CD8-positive, alpha-beta memory T cell (primary cell): ENCODE data around the gene E2F2. TPM values are rescaled to one million over a fixed set of nuclear protein-coding genes. Genes with fewer than 3 reads are reported as not detected.
A peak's percentile ranks its signal among the peaks of the same experiment; 100 is the strongest.

Experiments
- CTCF ChIA-PET: fragments of 350-600 bp; sonication (Branson Sonifier 250); formaldehyde crosslinking; loops from one replicate; lab custom pipeline; 2021; ENCODE audit warnings: antibody characterized with exemption; lab: Charles Lee
- POLR2A ChIA-PET: fragments of 350-600 bp; sonication (Branson Sonifier 250); formaldehyde crosslinking; loops from one replicate; lab custom pipeline; 2021; ENCODE audit warnings: antibody characterized with exemption; lab: Charles Lee
- DNase-seq, 5 donors: peaks; one replicate each; pipeline versions ENCODE4 v3.0.0 to v3.0.0-alpha.2; 2020 to 2022; ENCODE audit warnings: mixed read lengths in 1 of 5
- H3K27ac ChIP-seq: one replicate; pipeline ENCODE4 v1.7.0; 2013; ENCODE audit warnings: low read depth, mild to moderate bottlenecking, low read length, moderate library complexity
- H3K27me3 ChIP-seq: 2 replicates; pipeline ENCODE4 v1.7.0; 2013; ENCODE audit warnings: low read length, mild to moderate bottlenecking; ENCODE audit not compliant: insufficient read depth, poor library complexity, severe bottlenecking
- H3K36me3 ChIP-seq: 2 replicates; pipeline ENCODE4 v1.7.0; 2013; ENCODE audit warnings: mild to moderate bottlenecking, low read length, moderate library complexity; ENCODE audit not compliant: insufficient read depth
- H3K4me1 ChIP-seq: 2 replicates; pipeline ENCODE4 v1.7.0; 2013; ENCODE audit warnings: mild to moderate bottlenecking, low read length, moderate library complexity; ENCODE audit not compliant: insufficient read depth
- H3K4me3 ChIP-seq: 2 replicates; pipeline ENCODE4 v1.7.0; 2013; ENCODE audit warnings: mild to moderate bottlenecking, low read length
- H3K9me3 ChIP-seq: 2 replicates; pipeline ENCODE4 v1.7.0; 2013; ENCODE audit warnings: mild to moderate bottlenecking, low read length
- H3K27ac Mint-ChIP-seq, 8 donors: one replicate each; pipeline ENCODE4 v1.8.0; 2020 to 2021; ENCODE audit warnings: mixed read lengths in 8 of 8, mild to moderate bottlenecking in 6 of 8, inconsistent platforms in 3 of 8, moderate library complexity in 3 of 8
- H3K27me3 Mint-ChIP-seq, 2 donors: one replicate each; pipeline ENCODE4 v1.8.0; 2020 to 2021; ENCODE audit warnings: mixed read lengths in 2 of 2, mild to moderate bottlenecking in 1 of 2, moderate library complexity in 1 of 2
- H3K36me3 Mint-ChIP-seq, 3 donors: one replicate each; pipeline ENCODE4 v1.8.0; 2020 to 2021; ENCODE audit warnings: mixed read lengths in 3 of 3, inconsistent platforms in 1 of 3, mild to moderate bottlenecking in 1 of 3
- H3K4me1 Mint-ChIP-seq, 3 donors: one replicate each; pipeline ENCODE4 v1.8.0; 2020 to 2021; ENCODE audit warnings: mixed read lengths in 3 of 3, inconsistent platforms in 1 of 3, mild to moderate bottlenecking in 1 of 3
- H3K4me3 Mint-ChIP-seq, 7 donors: one replicate each; pipeline ENCODE4 v1.8.0; 2020 to 2021; ENCODE audit warnings: mixed read lengths in 7 of 7, mild to moderate bottlenecking in 6 of 7, moderate library complexity in 4 of 7, inconsistent platforms in 2 of 7
- H3K9me3 Mint-ChIP-seq, 5 donors: one replicate each; pipeline ENCODE4 v1.8.0; 2020 to 2022; ENCODE audit warnings: mixed read lengths in 5 of 5, mild to moderate bottlenecking in 3 of 5, moderate library complexity in 2 of 5, inconsistent platforms in 1 of 5
- polyA plus RNA-seq: library from polyadenylated mRNA; unstranded; fragments of 300-500 nt; fragmentation: Illumina TruSeq; gene quantifications from one replicate; pipeline ENCODE4 v1.2.3, GENCODE V29; 2021
- total RNA-seq, 2 experiments: library from RNA; stranded (reverse); gene quantifications; one replicate each; pipeline ENCODE4 v1.2.3, GENCODE V29; 2021

The E2F2 gene
- total and polyA plus RNA-seq, 3 experiments from 2014 or later = 0.76 to 19.6 (median 19.1) TPM

- Mint-ChIP-seq H3K4me3 (peak overlapping the region in 5 of 7 donors; percentile 29 to 65 (median 62)), H3K27me3 (peaks cover 0 to 6% of the 10 kb centered on the region in 2 donors), H3K9me3 (no peaks in the 10 kb centered on the region), H3K36me3 (peaks cover 0 to 3% (median 0%) of the 10 kb centered on the region in 3 donors), H3K4me1 (peaks cover 12 to 17% (median 16%) of the 10 kb centered on the region in 3 donors), H3K27ac (peak overlapping the region in 7 of 8 donors; percentile 12 to 85 (median 74))
- H3K36me3 ChIP-seq = no peaks in the 10 kb centered on the region
- POLR2A ChIA-PET = interaction anchor here (0.6 to 2.0 kb wide), 7 partner anchors 12 to 115 kb away, joined by 3 to 16 read pairs (median 4); partner anchors contain the start of gene ASAP3
- CTCF ChIA-PET = interaction anchor here (0.6 to 34.1 kb wide), 26 partner anchors 9 to 172 kb away, joined by 3 to 588 read pairs (median 5); partner anchors contain the start of genes ASAP3, E2F2 and ID3
- peaks cover 13% of the 10 kb centered on the region for H3K4me1 ChIP-seq
- H3K9me3 ChIP-seq = no peaks in the 10 kb centered on the region
- no peak overlapping the region for H3K4me3 ChIP-seq
- H3K27me3 ChIP-seq = no peaks in the 10 kb centered on the region
- H3K27ac ChIP-seq = peak overlapping the region; percentile 22
- DNase-seq = peak; percentile 82 to 94 (median 88)
Measured at GRCh38 chr1:23539698-23540266, 8.7 kb upstream of the E2F2 start.

- Histone ChIP-seq H3K9me3 (no peaks in the 10 kb centered on the region), H3K4me1 (peaks cover 26% of the 10 kb centered on the region), H3K36me3 (no peaks in the 10 kb centered on the region), H3K27ac (no peak overlapping the region), H3K27me3 (no peaks in the 10 kb centered on the region), H3K4me3 (no peak overlapping the region)
- ChIA-PET CTCF (interaction anchor here (2.9 to 34.1 kb wide), 3 partner anchors 10 to 100 kb away, joined by 12 to 588 read pairs (median 143); partner anchors contain the start of gene E2F2), POLR2A (no interaction called here)
- Mint-ChIP-seq H3K27me3 (peaks cover 0 to 6% of the 10 kb centered on the region in 2 donors), H3K36me3 (peaks cover 0 to 3% (median 0%) of the 10 kb centered on the region in 3 donors), H3K4me3 (no peak overlapping the region), H3K4me1 (peaks cover 22 to 29% (median 28%) of the 10 kb centered on the region in 3 donors), H3K9me3 (no peaks in the 10 kb centered on the region), H3K27ac (no peak overlapping the region)
- no peak for DNase-seq
Measured at GRCh38 chr1:23537296-23537973, 6.4 kb upstream of the E2F2 start.

DNA sequence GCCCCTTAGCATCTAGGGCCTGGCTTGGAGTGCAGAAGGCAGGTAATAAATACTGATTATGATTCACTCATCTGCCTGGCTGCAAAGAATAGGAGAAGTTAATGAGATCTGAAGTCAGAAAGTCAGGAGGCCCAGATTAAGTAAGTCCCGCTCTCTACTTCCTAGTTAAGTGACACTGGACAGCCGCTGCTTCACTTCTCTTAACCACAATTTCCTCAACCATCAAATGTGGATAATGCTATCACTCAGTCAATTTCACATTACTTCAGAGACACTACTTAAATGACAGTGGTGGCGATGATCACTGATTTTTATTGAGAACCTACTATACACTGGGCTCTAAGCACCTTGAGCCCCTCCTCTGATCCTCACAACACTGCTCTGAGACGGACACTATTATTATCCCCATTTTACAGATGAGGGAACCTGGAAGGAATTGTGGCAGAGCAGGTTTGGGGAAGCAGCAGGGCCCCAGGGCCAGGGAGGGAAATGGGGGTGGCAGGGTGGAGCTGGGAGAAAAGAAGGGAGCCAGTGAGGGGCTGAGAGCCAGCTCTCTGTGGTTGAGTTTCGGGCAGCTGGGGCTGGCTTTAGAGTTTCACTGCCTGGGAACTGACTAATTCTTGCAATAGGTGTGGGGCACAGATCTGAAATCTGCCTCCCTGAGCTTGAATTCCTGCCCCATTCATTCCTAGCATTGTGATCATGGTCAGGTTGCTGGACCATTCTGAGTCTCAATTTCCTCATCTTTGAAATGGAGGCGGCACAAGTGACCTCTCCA, 2.4 kb upstream of the E2F2 start:
- DNase-seq = no peak
- H3K4me1 ChIP-seq = peaks cover 46% of the 10 kb centered on the region
- no peaks in the 10 kb centered on the region for H3K27me3 ChIP-seq
- ChIA-PET CTCF (interaction anchor here (2.9 to 34.1 kb wide), 3 partner anchors 8 to 104 kb away, joined by 7 to 588 read pairs (median 15); no protein-coding TSS in a partner anchor), POLR2A (no interaction called here)
- H3K27ac ChIP-seq = no peak overlapping the region
- Mint-ChIP-seq H3K4me3 (peak overlapping the region; percentile 9 to 70 (median 37)), H3K27ac (peak overlapping the region; percentile 39 to 91 (median 79)), H3K36me3 (no peaks in the 10 kb centered on the region), H3K9me3 (no peaks in the 10 kb centered on the region), H3K4me1 (peaks cover 47 to 56% (median 51%) of the 10 kb centered on the region in 3 donors), H3K27me3 (peaks cover 0 to 3% of the 10 kb centered on the region in 2 donors)
- H3K4me3 ChIP-seq = no peak overlapping the region
- H3K9me3 ChIP-seq = no peaks in the 10 kb centered on the region
- no peaks in the 10 kb centered on the region for H3K36me3 ChIP-seq

- H3K4me1 Mint-ChIP-seq = peaks cover 63 to 74% (median 69%) of the 10 kb centered on the region in 3 donors
- peak overlapping the region; percentile 73 to 90 (median 82) for H3K27ac Mint-ChIP-seq
- no peaks in the 10 kb centered on the region for H3K9me3 ChIP-seq
- peak overlapping the region; percentile 43 for H3K4me3 ChIP-seq
- peak overlapping the region; percentile 80 to 94 (median 86) for H3K4me3 Mint-ChIP-seq
- ChIA-PET POLR2A (interaction anchor here (0.5 to 1.2 kb wide), 5 partner anchors 18 to 187 kb away, joined by 3 to 7 read pairs (median 3); partner anchors contain the start of gene HNRNPR), CTCF (interaction anchor here (1.4 to 34.1 kb wide), 6 partner anchors 8 to 106 kb away, joined by 4 to 588 read pairs (median 17); no protein-coding TSS in a partner anchor)
- H3K9me3 Mint-ChIP-seq = no peaks in the 10 kb centered on the region
- peaks cover 0 to 3% of the 10 kb centered on the region in 2 donors for H3K27me3 Mint-ChIP-seq
- no peaks in the 10 kb centered on the region for H3K36me3 Mint-ChIP-seq
- H3K36me3 ChIP-seq = no peaks in the 10 kb centered on the region
- no peaks in the 10 kb centered on the region for H3K27me3 ChIP-seq
- H3K4me1 ChIP-seq = peaks cover 64% of the 10 kb centered on the region
- no peak for DNase-seq
- peak overlapping the region; percentile 25 for H3K27ac ChIP-seq
Measured at GRCh38 chr1:23531562-23532094, 595 bp upstream of the E2F2 start.

- Histone ChIP-seq H3K9me3 (no peaks in the 10 kb centered on the region), H3K4me1 (peaks cover 78% of the 10 kb centered on the region), H3K36me3 (no peaks in the 10 kb centered on the region), H3K27me3 (no peaks in the 10 kb centered on the region), H3K27ac (no peak overlapping the region), H3K4me3 (peak overlapping the region; percentile 49)
- no peak for DNase-seq
- Mint-ChIP-seq H3K36me3 (no peaks in the 10 kb centered on the region), H3K27me3 (no peaks in the 10 kb centered on the region), H3K9me3 (no peaks in the 10 kb centered on the region), H3K27ac (peak overlapping the region in 7 of 8 donors; percentile 14 to 95 (median 63)), H3K4me1 (peaks cover 77 to 86% (median 83%) of the 10 kb centered on the region in 3 donors), H3K4me3 (peak overlapping the region; percentile 74 to 82 (median 80))
- POLR2A ChIA-PET = interaction anchor here (1.2 kb wide), 1 partner anchor 33 kb away, joined by 5 read pairs; no protein-coding TSS in a partner anchor
- CTCF ChIA-PET = interaction anchor here (2.5 to 34.1 kb wide), 5 partner anchors 9 to 107 kb away, joined by 15 to 588 read pairs (median 20); no protein-coding TSS in a partner anchor
Measured at GRCh38 chr1:23530087-23530746, 816 bp downstream of the E2F2 start.

- peak overlapping the region; percentile 91 to 97 (median 95) for H3K27ac Mint-ChIP-seq
- Histone ChIP-seq H3K4me3 (peak overlapping the region; percentile 57), H3K27ac (peak overlapping the region; percentile 48), H3K9me3 (no peaks in the 10 kb centered on the region), H3K36me3 (no peaks in the 10 kb centered on the region), H3K27me3 (no peaks in the 10 kb centered on the region), H3K4me1 (peaks cover 86% of the 10 kb centered on the region)
- CTCF ChIA-PET = interaction anchor here (0.9 to 34.1 kb wide), 10 partner anchors 10 to 125 kb away, joined by 3 to 588 read pairs (median 8); no protein-coding TSS in a partner anchor
- no peak for DNase-seq
- H3K36me3 Mint-ChIP-seq = no peaks in the 10 kb centered on the region
- POLR2A ChIA-PET = interaction anchor here (0.5 to 2.0 kb wide), 5 partner anchors 15 to 185 kb away, joined by 4 to 11 read pairs (median 5); partner anchors contain the start of genes ASAP3 and HNRNPR
- peaks cover 84 to 92% (median 91%) of the 10 kb centered on the region in 3 donors for H3K4me1 Mint-ChIP-seq
- H3K9me3 Mint-ChIP-seq = no peaks in the 10 kb centered on the region
- H3K27me3 Mint-ChIP-seq = no peaks in the 10 kb centered on the region
- H3K4me3 Mint-ChIP-seq = peak overlapping the region; percentile 74 to 89 (median 80)
Measured at GRCh38 chr1:23529146-23530086, 1.6 kb downstream of the E2F2 start.
